SH-SY5Y (cell line): Measurements from ENCODE around the gene C9orf85.

ENCODE experiments used
- GATA2 ChIP-seq: IDR thresholded peaks from 2 replicates; pipeline ENCODE4 v1.6.1; 2011; ENCODE audit warnings: mild to moderate bottlenecking, low read depth, low read length
- GATA3 ChIP-seq: IDR thresholded peaks from 2 replicates; pipeline ENCODE4 v1.6.1; 2011; ENCODE audit warnings: low read depth, mild to moderate bottlenecking, low read length, moderate library complexity

GRCh38 chr9:71885467-71885866 is 26.0 kb upstream of the C9orf85 start:
- TF ChIP-seq GATA3 (no peak), GATA2 (no peak)
